Endothelial cell of umbilical vein (primary cell): ENCODE results near the gene ZNF516.

Experiments
- CTCF ChIP-seq, 2 donors: IDR thresholded peaks; 1 replicate in 1 of 2; 2 replicates in 1 of 2; pipeline ENCODE4 v1.5.1; 2011; ENCODE audit warnings: low read length in 2 of 2, mild to moderate bottlenecking in 2 of 2, moderate library complexity in 2 of 2, control low read depth in 1 of 2, inconsistent platforms in 1 of 2, low read depth in 1 of 2; ENCODE audit not compliant: insufficient read depth in 1 of 2; ENCODE audit errors: extremely low read depth in 1 of 2
- EZH2 ChIP-seq: IDR thresholded peaks from 2 replicates; pipeline ENCODE4 v1.6.1; 2012; ENCODE audit warnings: borderline replicate concordance, low read depth, mild to moderate bottlenecking, moderate library complexity, low read length, inconsistent platforms; ENCODE audit not compliant: severe bottlenecking
- JUN ChIP-seq: IDR thresholded peaks from 2 replicates; pipeline ENCODE4 v1.6.1; 2011; ENCODE audit warnings: borderline replicate concordance, low read depth; ENCODE audit not compliant: insufficient read length, insufficient read depth
- POLR2AphosphoS5 ChIP-seq: IDR thresholded peaks from 2 replicates; pipeline ENCODE4 v1.6.1; 2012; ENCODE audit warnings: low read depth, mild to moderate bottlenecking, control low read depth, low read length, moderate library complexity; ENCODE audit not compliant: insufficient read depth

- TF ChIP-seq CTCF (IDR thresholded peaks at IDR 0.05; ENCODE audit: extremely low read depth in 1 of 2, insufficient read depth in 1 of 2, low read depth in 1 of 2, low read length in 2 of 2) (no peak), JUN (no peak), EZH2 (no peak), POLR2AphosphoS5 (no peak)
Observed at GRCh38 chr18:76471593-76471992, 23.4 kb downstream of the ZNF516 start.
